HG02973 (cell line): ENCODE measurements around the gene ISOC2.
"Not testable (repeated sequence)": the region's sequence is repeated elsewhere in the genome, so short reads cannot be mapped to it uniquely, and the experiment has no call there.

Experiments used
- ATAC-seq: cut with Tn5 transposase; IDR thresholded peaks from one replicate; pipeline ENCODE4 v1.9.1; 2021; ENCODE audit warnings: moderate library complexity; ENCODE audit not compliant: unreplicated experiment

The ISOC2 gene

GRCh38 chr19:55410168-55410567 is 51.3 kb downstream of the ISOC2 start:
- ATAC-seq = no peak

- ATAC-seq = not testable (repeated sequence)
Observed at GRCh38 chr19:55409179-55409578, 52.3 kb downstream of the ISOC2 start.

- ATAC-seq = no peak
Observed at GRCh38 chr19:55408533-55408872, 52.9 kb downstream of the ISOC2 start.

- peak; percentile 79 for ATAC-seq
Observed at GRCh38 chr19:55407800-55408532, 53.5 kb downstream of the ISOC2 start.

GRCh38 chr19:55407550-55407799 is 54.0 kb downstream of the ISOC2 start, which contains the start of gene UBE2S:
Gene UBE2S (minus strand): TSS chr19:55407788. CDS start chr19:55407589, 199 bp downstream.
- ATAC-seq = peak; percentile 63

GRCh38 chr19:55406826-55407549 is 54.5 kb downstream of the ISOC2 start:
- ATAC-seq = no peak

GRCh38 chr19:55406091-55406825 is 55.2 kb downstream of the ISOC2 start:
- no peak for ATAC-seq

- no peak for ATAC-seq
Observed at GRCh38 chr19:55405638-55406037, 55.8 kb downstream of the ISOC2 start.
